ENCODE measurements around the gene FNDC3A. TPM values are rescaled to one million over a fixed set of nuclear protein-coding genes. Genes with fewer than 3 reads are reported as not detected.

FNDC3A gene
- total and polyA plus RNA-seq, 9 of the 15 experiments (the other 6 are each of a cell fraction or from before 2014, with no cell fraction given): 4.1 to 22.0 (median 13.5) TPM

DNA sequence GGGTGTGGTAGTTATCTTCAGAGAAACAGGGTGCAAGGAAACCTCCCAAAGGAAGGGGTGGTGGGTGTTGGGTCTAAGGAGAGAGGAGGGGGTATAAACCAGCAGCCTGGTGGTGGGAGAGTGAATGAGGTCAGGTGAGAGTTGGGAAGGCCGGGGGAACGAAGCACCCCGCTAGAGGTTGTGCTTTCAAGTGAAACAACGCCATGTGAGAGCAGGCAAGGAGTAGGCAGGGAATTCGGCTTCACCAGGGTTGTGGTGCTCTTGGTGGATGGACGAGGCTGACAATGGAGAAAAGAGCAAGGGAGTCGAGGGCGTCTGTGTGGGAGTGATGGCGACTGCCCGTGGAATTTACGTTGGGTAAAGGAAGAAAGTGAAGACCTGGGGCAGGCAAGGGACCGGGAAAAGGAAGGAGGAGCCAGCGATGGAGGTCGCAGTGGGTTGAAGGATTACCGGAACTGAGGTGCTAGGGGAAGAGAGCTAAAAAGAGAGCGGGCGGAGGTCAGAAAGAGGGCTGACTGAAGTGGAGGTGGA is 242.3 kb downstream of the FNDC3A start:
- H3K9me1 ChIP-seq (ENCODE audit: control insufficient read depth, insufficient read depth, low read length): no peaks in the 10 kb centered on the region
- TF ChIP-seq YY1 (IDR thresholded peaks at IDR 0.05; ENCODE audit: borderline replicate concordance in 1 of 3, control insufficient read depth in 1 of 3, extremely low read depth in 1 of 3, insufficient read depth in 3 of 3, insufficient read length in 1 of 3, insufficient replicate concordance in 2 of 3, low read depth in 1 of 3, low read length in 2 of 3) (no peak), L3MBTL2 (IDR thresholded peaks at IDR 0.05) (no peak), ZNF239 (CRISPR knock-in tag; IDR thresholded peaks at IDR 0.05) (no peak), FOXA1 (IDR thresholded peaks at IDR 0.05; ENCODE audit: borderline replicate concordance) (no peak), KAT8 (IDR thresholded peaks at IDR 0.05; ENCODE audit: low read depth) (no peak), NRF1 (conservative IDR thresholded peaks at IDR 0.05 in 1 of 2, IDR thresholded peaks at IDR 0.05 in 1 of 2) (no peak), RHOXF2B (CRISPR knock-in tag; conservative IDR thresholded peaks at IDR 0.05) (no peak), SIX5 (IDR thresholded peaks at IDR 0.05; ENCODE audit: borderline replicate concordance in 1 of 2, insufficient read depth in 1 of 2, low read depth in 1 of 2, low read length in 2 of 2) (no peak), ZKSCAN8 (CRISPR knock-in tag; IDR thresholded peaks at IDR 0.05) (no peak), KLF1 (tag; IDR thresholded peaks at IDR 0.05) (no peak), GTF2A2 (tag; IDR thresholded peaks at IDR 0.05) (no peak), MYC (IDR thresholded peaks at IDR 0.05; ENCODE audit: low read depth, low read length) (no peak), MYC (CRISPR knock-in tag; IDR thresholded peaks at IDR 0.05; ENCODE audit: borderline replicate concordance, low read depth) (no peak), HDGF (IDR thresholded peaks at IDR 0.05) (no peak), SUPT5H (IDR thresholded peaks at IDR 0.05) (no peak), ZNF561 (CRISPR knock-in tag; conservative IDR thresholded peaks at IDR 0.05) (no peak)
- TF ChIP-seq, protein P1, sequence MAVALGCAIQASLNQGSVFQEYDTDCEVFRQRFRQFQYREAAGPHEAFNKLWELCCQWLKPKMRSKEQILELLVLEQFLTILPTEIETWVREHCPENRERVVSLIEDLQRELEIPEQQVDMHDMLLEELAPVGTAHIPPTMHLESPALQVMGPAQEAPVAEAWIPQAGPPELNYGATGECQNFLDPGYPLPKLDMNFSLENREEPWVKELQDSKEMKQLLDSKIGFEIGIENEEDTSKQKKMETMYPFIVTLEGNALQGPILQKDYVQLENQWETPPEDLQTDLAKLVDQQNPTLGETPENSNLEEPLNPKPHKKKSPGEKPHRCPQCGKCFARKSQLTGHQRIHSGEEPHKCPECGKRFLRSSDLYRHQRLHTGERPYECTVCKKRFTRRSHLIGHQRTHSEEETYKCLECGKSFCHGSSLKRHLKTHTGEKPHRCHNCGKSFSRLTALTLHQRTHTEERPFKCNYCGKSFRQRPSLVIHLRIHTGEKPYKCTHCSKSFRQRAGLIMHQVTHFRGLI (CRISPR knock-in tag; IDR thresholded peaks at IDR 0.05): no peak
- TF ChIP-seq, protein P2, sequence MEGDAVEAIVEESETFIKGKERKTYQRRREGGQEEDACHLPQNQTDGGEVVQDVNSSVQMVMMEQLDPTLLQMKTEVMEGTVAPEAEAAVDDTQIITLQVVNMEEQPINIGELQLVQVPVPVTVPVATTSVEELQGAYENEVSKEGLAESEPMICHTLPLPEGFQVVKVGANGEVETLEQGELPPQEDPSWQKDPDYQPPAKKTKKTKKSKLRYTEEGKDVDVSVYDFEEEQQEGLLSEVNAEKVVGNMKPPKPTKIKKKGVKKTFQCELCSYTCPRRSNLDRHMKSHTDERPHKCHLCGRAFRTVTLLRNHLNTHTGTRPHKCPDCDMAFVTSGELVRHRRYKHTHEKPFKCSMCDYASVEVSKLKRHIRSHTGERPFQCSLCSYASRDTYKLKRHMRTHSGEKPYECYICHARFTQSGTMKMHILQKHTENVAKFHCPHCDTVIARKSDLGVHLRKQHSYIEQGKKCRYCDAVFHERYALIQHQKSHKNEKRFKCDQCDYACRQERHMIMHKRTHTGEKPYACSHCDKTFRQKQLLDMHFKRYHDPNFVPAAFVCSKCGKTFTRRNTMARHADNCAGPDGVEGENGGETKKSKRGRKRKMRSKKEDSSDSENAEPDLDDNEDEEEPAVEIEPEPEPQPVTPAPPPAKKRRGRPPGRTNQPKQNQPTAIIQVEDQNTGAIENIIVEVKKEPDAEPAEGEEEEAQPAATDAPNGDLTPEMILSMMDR (IDR thresholded peaks at IDR 0.05 in 2 of 3, conservative IDR thresholded peaks at IDR 0.05 in 1 of 3; ENCODE audit: insufficient read depth in 2 of 3, low read depth in 1 of 3, low read length in 3 of 3): no peak
- TF ChIP-seq, protein P3, sequence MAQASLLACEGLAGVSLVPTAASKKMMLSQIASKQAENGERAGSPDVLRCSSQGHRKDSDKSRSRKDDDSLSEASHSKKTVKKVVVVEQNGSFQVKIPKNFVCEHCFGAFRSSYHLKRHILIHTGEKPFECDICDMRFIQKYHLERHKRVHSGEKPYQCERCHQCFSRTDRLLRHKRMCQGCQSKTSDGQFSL (CRISPR knock-in tag; IDR thresholded peaks at IDR 0.05): no peak
- TF ChIP-seq, protein P3 (tag; IDR thresholded peaks at IDR 0.05): no peak
- H4K20me1 ChIP-seq (replicated peaks; ENCODE audit: control insufficient read depth, insufficient read depth, low read length): no peaks in the 10 kb centered on the region
- peaks cover 0 to 7% of the 10 kb centered on the region in 2 experiments; a peak in 2 of 5 replicates for H3K27me3 ChIP-seq (ENCODE audit: control insufficient read depth in 2 of 2, insufficient read depth in 2 of 2, low read length in 2 of 2)
- H3K4me3 ChIP-seq: no peak overlapping the region
- CTCF ChIA-PET (ENCODE audit: low intra/inter-chr PET ratio): no interaction called here
- no peak overlapping the region for H3K4me2 ChIP-seq (ENCODE audit: insufficient read depth, low read length)
- no TSS peak for BruUV-seq (replicated peaks)
- no peaks in the 10 kb centered on the region for H3K36me3 ChIP-seq (ENCODE audit: control insufficient read depth, insufficient read depth, low read length)
- POLR2A ChIA-PET: no interaction called here
- FAIRE-seq (no peak), ATAC-seq (no peak), DNase-seq (ENCODE audit: extremely low read depth in 1 of 4, low spot score in 3 of 4) (no peak)
- no peak overlapping the region for H3K9ac ChIP-seq (ENCODE audit: insufficient read depth in 1 of 2, low read depth in 2 of 2, low read length in 2 of 2)
- WGBS (ENCODE audit: insufficient coverage, low coverage, missing lambda C conversion rate): 34% methylated on average over 15 of the region's 17 CpGs
- in situ Hi-C loops (cut with MboI) (no loop called here), intact Hi-C loops (cut with micrococcal nuclease) (no loop called here)
- no peak overlapping the region for H2AFZ ChIP-seq (ENCODE audit: low read depth, low read length)
- H3K9me3 ChIP-seq (replicated peaks; ENCODE audit: control insufficient read depth, insufficient read depth, low read depth, low read length): no peaks in the 10 kb centered on the region
- no peaks in the 10 kb centered on the region for H3K79me2 ChIP-seq (ENCODE audit: control insufficient read depth, insufficient read depth, low read length)
- H3K27ac ChIP-seq (ENCODE audit: extremely low read depth, low read depth, low read length): no peak overlapping the region
- peaks cover 3 to 12% of the 10 kb centered on the region in 2 experiments; a peak in 3 of 5 replicates for H3K4me1 ChIP-seq (replicated peaks in 1 of 2; ENCODE audit: control insufficient read depth in 2 of 2, insufficient read depth in 2 of 2, low read length in 2 of 2)
